HUES6 (cell line): Measurements from ENCODE around the gene CASZ1.

Source experiments
- H3K27ac ChIP-seq: 2 replicates; pipeline ENCODE4 v1.7.0; 2013; ENCODE audit warnings: low read depth, mild to moderate bottlenecking, low read length, inconsistent platforms
- H3K27me3 ChIP-seq: 2 replicates; pipeline ENCODE4 v1.6.1; 2013; ENCODE audit warnings: low read length; ENCODE audit not compliant: control insufficient read depth, insufficient read depth
- H3K36me3 ChIP-seq: 2 replicates; pipeline ENCODE4 v1.6.1; 2013; ENCODE audit warnings: low read length; ENCODE audit not compliant: control insufficient read depth, insufficient read depth
- H3K4me1 ChIP-seq: 2 replicates; pipeline ENCODE4 v1.6.1; 2013; ENCODE audit warnings: low read length; ENCODE audit not compliant: control insufficient read depth, insufficient read depth
- H3K4me3 ChIP-seq: 2 replicates; pipeline ENCODE4 v1.5.1; 2013; ENCODE audit warnings: low read depth, low read length
- H3K9ac ChIP-seq: one replicate; pipeline ENCODE4 v1.6.1; 2013; ENCODE audit warnings: mild to moderate bottlenecking, low read length
- H3K9me3 ChIP-seq: 2 replicates; pipeline ENCODE4 v1.6.1; 2013; ENCODE audit warnings: low read depth, low read length; ENCODE audit not compliant: control insufficient read depth, insufficient read depth

Gene CASZ1

DNA sequence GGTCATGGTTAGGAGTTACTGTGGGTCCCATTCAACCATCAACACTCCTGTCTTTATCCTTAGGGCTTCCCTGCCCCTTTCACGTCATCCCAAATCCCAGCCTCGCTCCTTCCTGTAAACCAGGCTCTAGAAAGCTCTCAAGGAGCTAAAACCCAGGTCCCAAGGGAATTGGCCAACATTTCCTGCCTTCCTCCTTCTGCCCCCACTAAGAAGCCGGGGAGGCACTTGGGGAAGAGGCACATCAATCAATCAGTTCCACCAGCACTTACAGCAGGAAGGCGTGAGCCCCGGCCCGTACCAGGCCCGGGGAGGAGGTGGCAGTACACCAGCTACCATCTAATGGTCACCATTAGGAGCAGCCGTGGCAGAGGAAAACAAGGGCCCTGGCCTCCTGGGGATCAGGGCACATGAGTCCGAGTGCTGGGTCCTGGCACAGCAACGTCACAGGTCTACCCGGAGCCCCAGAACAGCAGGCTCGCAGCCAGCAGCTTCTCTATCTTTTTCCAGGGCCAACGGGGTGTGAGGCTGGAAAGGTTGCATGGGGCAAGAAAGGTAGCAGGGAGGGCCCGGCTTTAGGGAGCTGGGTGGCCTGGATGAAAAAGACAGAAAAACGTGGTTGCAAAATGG, 108.6 kb downstream of the CASZ1 start:
- no peak overlapping the region for H3K9ac ChIP-seq
- peaks cover 44% of the 10 kb centered on the region for H3K4me1 ChIP-seq
- no peaks in the 10 kb centered on the region; the same call in 1 of the 2 replicates for H3K27me3 ChIP-seq
- no peak overlapping the region for H3K4me3 ChIP-seq
- no peak overlapping the region for H3K27ac ChIP-seq
- no peaks in the 10 kb centered on the region for H3K36me3 ChIP-seq
- no peaks in the 10 kb centered on the region for H3K9me3 ChIP-seq

DNA sequence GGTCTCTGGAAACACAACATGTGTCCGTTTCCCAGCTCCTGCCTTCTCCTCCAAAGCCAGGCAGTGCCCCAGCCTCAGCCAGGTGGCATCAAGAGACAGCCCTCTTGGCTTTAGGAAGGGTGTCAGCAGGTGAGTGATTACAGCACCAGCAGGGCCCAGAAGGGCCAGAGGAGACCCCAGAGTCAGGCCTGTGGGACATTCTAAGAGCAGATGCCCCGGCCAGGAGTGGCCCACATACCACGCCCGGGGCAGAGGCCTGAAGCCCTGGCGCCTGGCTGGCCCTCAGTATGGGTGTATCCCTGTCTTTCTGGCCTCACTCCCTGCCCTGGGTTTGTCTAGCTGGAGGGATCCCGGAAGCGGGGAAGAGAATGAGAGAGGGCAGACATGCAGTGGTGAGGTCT, 109.2 kb downstream of the CASZ1 start:
- H3K27me3 ChIP-seq, result no peaks in the 10 kb centered on the region
- no peak overlapping the region for H3K4me3 ChIP-seq
- H3K4me1 ChIP-seq, result peaks cover 48% of the 10 kb centered on the region
- H3K27ac ChIP-seq, result no peak overlapping the region
- H3K9ac ChIP-seq, result no peak overlapping the region
- no peaks in the 10 kb centered on the region for H3K9me3 ChIP-seq
- no peaks in the 10 kb centered on the region for H3K36me3 ChIP-seq

DNA sequence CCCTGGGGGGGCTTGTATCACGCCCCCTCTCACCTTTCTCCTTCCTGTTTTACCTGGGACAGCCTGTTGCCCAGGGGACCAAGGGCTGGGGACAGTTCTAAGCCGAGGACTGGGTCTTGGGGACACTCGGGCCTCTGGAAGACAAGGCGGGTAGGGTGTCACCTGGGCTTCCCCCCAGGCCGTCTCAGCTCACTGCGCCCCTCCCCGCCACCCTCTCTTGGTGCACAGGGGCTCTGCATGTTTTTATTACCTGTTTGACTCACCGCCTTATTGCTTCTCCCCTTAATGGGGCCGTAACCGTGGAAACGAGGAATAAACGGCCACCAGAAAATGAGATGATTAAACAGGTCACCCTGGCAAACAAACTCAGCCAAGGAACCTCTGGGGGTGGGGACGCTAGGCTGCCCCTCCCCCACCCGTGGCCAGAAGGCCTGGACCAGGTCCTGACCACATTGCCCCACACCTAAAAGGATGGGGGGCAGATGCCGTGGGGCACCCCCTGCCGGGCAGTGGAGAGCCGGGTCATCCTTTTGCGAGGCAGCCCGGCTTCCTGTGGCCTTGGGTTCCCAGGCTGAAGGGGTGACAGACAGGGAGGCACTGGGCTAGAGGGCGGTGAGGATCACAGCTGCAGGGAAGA, 109.9 kb downstream of the CASZ1 start:
- Histone ChIP-seq H3K9me3 (no peaks in the 10 kb centered on the region), H3K27me3 (no peaks in the 10 kb centered on the region), H3K27ac (no peak overlapping the region), H3K4me1 (peaks cover 53% of the 10 kb centered on the region), H3K4me3 (no peak overlapping the region), H3K9ac (no peak overlapping the region), H3K36me3 (no peaks in the 10 kb centered on the region)

DNA sequence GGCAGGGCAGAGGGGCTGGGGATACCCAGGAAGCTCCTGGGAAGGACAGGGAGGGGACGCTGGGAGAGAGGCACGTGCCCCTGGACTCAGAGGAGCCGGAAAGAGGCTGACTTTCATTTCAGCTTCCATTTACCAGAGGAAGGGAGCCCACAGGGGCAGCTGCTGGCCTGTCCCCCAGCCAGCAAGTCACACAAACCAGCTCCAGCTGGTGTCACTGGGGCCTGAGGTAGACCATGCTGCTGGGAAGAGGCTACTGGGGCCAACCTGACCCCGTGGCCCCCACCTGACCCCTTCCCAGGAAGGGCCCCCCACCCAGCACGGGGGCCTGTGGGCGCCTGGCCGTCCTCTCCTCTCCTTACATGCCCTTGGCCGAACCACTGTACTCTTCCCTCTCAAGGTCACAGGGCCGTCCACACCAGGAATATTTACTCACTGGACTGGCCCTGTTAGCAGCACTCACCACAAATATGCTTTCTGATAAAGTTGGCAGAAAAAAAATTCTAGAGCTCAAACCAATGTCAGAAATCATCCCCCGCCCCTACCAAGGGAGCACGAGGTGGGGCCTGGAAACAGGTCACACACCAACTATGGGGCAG, 110.5 kb downstream of the CASZ1 start:
- Histone ChIP-seq H3K27me3 (no peaks in the 10 kb centered on the region), H3K27ac (no peak overlapping the region), H3K36me3 (no peaks in the 10 kb centered on the region), H3K4me3 (no peak overlapping the region), H3K9ac (no peak overlapping the region), H3K9me3 (no peaks in the 10 kb centered on the region), H3K4me1 (peaks cover 59% of the 10 kb centered on the region)

DNA sequence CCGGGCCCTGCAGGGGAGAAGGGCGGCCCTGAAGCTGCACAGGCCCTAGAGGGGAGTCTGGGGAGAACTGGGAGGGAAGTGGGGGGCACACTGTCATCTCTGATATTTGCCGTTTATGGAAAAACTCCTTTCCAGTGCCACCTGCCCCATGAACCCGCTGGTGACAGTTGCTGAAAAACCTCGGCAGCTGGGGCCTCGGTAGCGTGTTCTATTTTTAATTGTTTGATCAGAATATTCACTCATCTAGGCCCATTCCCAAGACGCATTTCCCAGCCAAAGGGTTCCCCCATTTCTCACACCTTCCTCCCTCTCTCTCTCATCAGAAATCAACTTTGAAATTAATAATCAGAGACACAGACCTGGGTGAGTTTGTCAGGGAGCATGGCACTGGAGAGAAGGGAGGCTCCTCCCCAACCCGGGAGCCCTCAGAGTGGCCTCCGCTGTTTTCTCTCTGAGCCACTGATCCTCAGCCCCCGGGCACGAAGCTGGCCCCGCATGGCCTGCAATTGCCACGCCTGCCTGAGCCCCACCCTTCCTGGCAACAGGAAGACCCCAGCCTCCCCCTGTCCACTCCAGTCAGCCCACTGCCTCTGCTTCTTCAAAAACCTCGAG, 111.1 kb downstream of the CASZ1 start:
- Histone ChIP-seq H3K9me3 (no peaks in the 10 kb centered on the region), H3K4me3 (no peak overlapping the region), H3K4me1 (peaks cover 63% of the 10 kb centered on the region), H3K27ac (no peak overlapping the region), H3K9ac (no peak overlapping the region), H3K27me3 (no peaks in the 10 kb centered on the region), H3K36me3 (no peaks in the 10 kb centered on the region)

GRCh38 chr1:10684221-10684620, 112.2 kb downstream of the CASZ1 start:
- Histone ChIP-seq H3K4me3 (no peak overlapping the region), H3K36me3 (no peaks in the 10 kb centered on the region), H3K9ac (no peak overlapping the region), H3K27me3 (no peaks in the 10 kb centered on the region), H3K27ac (no peak overlapping the region), H3K4me1 (peaks cover 69% of the 10 kb centered on the region), H3K9me3 (no peaks in the 10 kb centered on the region)

DNA sequence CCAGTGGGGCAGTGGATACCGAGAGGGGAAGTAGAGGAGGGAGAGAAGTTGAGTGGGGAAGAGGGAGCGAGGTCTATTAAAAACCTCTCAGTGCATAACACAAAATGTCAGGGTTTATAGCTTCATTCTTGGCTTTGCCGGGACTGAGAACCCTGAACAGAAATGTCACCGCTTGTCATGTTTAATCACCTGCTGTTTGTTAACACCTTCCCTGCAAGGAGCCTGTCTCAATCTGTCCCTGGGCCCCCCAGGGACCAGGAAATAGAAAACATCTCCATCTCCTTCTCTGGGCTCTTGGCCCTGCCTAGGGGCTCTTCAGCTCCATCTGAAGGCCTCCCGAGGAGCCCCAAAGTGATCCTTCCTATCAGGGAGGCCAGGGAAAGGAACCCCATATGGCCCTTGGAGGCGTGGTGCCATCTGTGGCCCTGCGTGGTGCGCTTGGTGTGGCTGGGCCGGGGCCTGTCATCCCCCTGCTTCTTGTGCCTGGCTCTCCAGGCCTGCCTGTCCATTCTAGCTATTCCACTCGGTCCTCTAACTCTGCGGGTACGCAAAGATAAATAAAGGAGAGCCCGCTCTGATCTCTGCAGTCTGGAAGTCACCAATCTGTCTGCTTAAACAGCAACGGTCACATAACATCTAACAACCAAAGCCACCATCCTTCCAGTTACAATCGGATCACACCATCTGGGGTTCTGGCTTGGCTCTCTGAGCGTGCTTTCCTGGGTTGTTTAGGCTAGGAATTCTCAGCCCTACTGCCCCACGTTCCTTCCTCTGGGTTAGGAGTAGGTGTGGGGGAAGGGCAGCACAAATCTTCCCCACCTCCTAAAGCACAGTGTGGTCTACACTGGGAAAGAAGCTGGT, 113.8 kb downstream of the CASZ1 start:
- Histone ChIP-seq H3K4me1 (peaks cover 71% of the 10 kb centered on the region), H3K27me3 (no peaks in the 10 kb centered on the region), H3K9ac (no peak overlapping the region), H3K27ac (no peak overlapping the region), H3K4me3 (no peak overlapping the region), H3K36me3 (no peaks in the 10 kb centered on the region), H3K9me3 (no peaks in the 10 kb centered on the region)

- Histone ChIP-seq H3K4me3 (no peak overlapping the region), H3K4me1 (peaks cover 72% of the 10 kb centered on the region), H3K36me3 (no peaks in the 10 kb centered on the region), H3K27ac (no peak overlapping the region), H3K9me3 (no peaks in the 10 kb centered on the region), H3K27me3 (no peaks in the 10 kb centered on the region), H3K9ac (no peak overlapping the region)
Observed at GRCh38 chr1:10682108-10682445, 114.4 kb downstream of the CASZ1 start.

GRCh38 chr1:10681296-10682107, 114.9 kb downstream of the CASZ1 start:
- Histone ChIP-seq H3K9ac (no peak overlapping the region), H3K9me3 (no peaks in the 10 kb centered on the region), H3K36me3 (no peaks in the 10 kb centered on the region), H3K27me3 (no peaks in the 10 kb centered on the region), H3K4me1 (peaks cover 71% of the 10 kb centered on the region), H3K4me3 (no peak overlapping the region), H3K27ac (no peak overlapping the region)

DNA sequence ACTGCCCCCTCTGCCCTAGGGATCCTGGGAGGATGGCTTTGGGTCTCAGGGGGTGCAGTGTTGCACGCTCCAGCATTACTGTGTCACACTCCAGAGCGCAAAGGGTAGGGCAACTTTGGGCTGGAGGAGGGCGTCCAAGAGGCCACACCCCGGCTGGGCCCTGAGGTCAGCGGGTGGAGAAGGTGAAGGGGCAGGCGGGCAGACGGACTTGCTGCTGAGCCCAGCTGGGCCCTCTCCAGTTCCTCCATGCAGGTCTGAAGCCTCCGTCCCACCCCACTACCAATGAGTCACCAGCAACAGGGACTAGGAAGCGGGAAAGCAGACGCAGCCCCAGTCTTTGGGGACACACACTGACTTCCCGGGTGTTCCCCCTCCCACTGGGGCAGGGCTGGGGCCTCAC, 116.0 kb downstream of the CASZ1 start:
- H3K27ac ChIP-seq, result no peak overlapping the region
- peaks cover 61% of the 10 kb centered on the region for H3K4me1 ChIP-seq
- H3K4me3 ChIP-seq, result no peak overlapping the region
- no peaks in the 10 kb centered on the region for H3K36me3 ChIP-seq
- no peak overlapping the region for H3K9ac ChIP-seq
- H3K27me3 ChIP-seq, result no peaks in the 10 kb centered on the region
- H3K9me3 ChIP-seq, result no peaks in the 10 kb centered on the region
